HG02798 (cell line): ENCODE data around the gene ATP6AP1.

Experiments
- ATAC-seq: cut with Tn5 transposase; IDR thresholded peaks from one replicate; pipeline ENCODE4 v1.9.1; 2021; ENCODE audit warnings: mild to moderate bottlenecking; ENCODE audit not compliant: unreplicated experiment, poor library complexity

The ATP6AP1 gene

GRCh38 chrX:154467556-154467955, 39.1 kb downstream of the ATP6AP1 start:
- ATAC-seq, result no peak

DNA sequence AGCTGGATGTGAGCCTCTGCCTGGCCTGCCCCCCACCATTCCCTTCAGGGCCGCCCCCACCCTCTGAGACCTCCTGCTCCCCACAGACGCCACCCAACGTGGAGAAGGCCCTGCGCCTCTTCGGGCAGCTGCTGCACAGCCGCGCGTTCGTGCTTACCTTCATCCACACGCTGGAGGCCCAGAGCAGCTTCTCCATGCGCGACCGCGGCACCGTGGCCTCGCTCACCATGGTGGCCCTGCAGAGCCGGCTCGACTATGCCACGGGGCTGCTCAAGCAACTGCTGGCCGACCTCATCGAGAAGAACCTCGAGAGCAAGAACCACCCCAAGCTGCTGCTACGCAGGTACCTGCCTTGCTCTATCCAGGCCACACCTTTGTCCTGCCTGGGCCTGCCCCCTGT, 39.7 kb downstream of the ATP6AP1 start:
- no peak for ATAC-seq

- ATAC-seq, result no peak
These were observed 40.6 kb downstream of the ATP6AP1 start for GRCh38 chrX:154469114-154469513.

DNA sequence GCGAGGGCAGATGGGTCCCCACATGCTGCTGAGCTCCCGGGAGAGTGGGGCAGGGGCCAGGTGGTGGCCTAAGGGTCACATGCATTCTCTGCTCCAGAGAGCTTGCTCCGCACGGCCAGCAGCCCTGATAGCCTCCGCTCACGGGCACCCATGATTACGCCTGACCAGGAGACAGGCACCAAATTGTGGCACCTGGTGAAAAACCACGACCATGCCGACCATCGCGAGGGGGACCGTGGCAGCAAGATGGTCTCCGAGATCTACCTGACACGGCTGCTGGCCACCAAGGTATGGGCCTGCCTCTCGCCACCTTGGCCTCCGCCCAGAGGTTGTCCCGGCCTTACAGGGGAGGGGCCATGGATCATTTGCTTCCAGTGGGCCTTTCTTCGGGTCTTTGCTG, 41.4 kb downstream of the ATP6AP1 start:
- no peak for ATAC-seq

DNA sequence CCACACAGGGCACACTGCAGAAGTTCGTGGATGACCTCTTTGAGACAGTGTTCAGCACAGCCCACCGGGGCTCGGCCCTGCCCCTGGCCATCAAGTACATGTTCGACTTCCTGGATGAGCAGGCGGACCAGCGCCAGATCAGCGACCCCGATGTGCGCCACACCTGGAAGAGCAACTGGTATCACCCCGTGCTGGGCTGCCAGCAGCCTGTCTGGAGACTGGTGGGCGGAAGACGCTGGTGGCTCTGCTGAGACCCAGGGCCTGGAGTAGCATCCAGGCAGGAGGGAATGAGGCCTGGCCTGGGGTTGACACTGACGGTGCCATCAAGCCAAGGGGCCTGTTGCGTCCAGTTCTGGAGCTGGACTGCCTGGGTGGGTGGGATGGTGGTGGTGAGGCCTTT, 42.0 kb downstream of the ATP6AP1 start:
- ATAC-seq, result no peak

DNA sequence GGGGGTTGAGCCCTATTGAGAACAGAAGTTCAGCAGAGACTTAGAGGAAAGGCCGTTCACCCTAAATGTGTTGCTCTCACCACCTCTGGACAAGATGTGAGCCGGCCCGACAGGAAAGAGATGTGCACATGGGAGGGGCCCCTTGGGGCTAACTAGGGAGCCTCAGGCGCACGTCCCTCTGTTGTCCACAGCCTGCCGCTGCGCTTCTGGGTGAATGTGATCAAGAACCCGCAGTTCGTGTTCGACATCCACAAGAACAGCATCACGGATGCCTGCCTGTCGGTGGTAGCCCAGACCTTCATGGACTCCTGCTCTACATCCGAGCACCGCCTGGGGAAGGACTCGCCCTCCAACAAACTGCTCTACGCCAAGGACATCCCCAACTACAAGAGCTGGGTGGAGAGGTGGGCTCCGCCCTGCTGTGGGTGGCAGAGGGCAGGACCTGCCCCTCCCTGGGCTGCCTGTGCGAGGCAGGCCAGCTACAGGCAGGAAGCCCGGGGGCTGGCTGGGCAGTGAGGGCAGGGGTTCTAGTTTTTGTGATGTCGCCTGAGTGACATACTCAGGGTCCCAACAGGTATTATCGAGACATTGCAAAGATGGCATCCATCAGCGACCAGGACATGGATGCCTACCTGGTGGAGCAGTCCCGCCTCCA, 42.6 kb downstream of the ATP6AP1 start:
- no peak for ATAC-seq

GRCh38 chrX:154471839-154472684, 43.6 kb downstream of the ATP6AP1 start:
- ATAC-seq, result no peak

DNA sequence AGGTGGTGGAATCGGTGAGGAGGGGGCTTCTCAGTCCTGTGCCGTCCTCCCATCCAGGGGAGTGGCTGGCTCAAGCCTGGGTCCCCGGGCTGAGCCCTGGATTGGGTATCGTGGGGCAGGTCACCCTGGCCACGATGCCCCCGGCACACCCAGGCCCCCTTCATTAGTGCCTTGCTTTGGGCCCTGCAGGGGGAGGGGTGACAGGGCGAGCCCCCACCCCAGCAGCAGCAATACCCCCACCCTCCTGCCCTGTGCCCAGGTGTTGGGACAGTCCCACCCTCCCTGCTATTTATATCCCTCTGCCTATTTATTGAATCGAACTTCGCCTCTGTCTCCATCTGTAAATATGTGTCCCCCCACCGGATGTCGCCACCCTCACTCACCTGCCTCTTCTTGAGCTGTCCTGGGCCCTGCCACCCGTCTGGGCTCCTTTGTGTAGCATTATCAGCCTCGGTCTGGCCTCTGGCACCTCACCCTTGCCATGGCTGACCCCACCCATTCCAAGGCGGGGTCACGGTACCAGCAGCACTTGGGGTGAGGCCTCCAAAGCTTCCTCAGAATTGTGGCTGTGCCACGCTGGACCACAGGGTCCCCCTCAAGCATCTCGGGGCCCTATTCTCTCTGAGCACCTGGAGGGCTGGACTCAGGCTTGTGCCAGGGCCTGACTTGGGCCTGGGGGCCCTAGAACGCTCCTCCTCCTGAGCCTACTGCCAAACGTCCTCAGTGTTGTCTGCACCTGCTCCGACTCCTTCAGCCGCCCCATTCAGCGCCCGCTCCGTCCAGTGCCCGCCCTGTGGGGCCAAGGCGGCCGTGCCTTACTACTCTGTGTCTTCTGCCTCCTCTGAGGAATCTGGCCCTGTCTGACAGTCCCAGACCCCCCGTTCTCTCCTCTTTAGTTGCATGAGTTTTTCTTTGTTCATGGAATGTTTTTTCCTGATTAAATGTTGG, 44.5 kb downstream of the ATP6AP1 start:
- no peak for ATAC-seq

GRCh38 chrX:154473683-154474082, 45.2 kb downstream of the ATP6AP1 start:
- ATAC-seq, result no peak

DNA sequence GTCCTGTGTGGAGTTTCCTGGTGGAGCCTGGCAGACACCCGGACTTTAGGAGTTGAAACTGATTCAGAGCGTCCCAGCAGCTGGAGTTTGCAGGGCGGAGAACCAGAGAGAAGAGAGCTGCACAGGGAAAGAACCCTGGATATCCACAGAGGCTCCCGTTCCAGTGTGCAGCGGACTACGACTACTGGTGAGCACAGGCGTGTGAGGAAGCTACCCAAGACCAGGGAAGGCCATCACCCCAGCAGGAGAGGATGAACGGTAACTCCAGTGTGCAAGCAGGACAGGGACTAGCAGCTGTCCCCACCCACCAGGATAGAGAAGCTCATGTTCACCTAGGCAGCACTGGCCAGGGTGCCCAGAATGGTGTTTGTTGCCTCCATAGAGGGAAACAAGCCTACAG, 48.3 kb downstream of the ATP6AP1 start:
- no peak for ATAC-seq

GRCh38 chrX:154477891-154478477, 49.5 kb downstream of the ATP6AP1 start:
- ATAC-seq, result no peak

DNA sequence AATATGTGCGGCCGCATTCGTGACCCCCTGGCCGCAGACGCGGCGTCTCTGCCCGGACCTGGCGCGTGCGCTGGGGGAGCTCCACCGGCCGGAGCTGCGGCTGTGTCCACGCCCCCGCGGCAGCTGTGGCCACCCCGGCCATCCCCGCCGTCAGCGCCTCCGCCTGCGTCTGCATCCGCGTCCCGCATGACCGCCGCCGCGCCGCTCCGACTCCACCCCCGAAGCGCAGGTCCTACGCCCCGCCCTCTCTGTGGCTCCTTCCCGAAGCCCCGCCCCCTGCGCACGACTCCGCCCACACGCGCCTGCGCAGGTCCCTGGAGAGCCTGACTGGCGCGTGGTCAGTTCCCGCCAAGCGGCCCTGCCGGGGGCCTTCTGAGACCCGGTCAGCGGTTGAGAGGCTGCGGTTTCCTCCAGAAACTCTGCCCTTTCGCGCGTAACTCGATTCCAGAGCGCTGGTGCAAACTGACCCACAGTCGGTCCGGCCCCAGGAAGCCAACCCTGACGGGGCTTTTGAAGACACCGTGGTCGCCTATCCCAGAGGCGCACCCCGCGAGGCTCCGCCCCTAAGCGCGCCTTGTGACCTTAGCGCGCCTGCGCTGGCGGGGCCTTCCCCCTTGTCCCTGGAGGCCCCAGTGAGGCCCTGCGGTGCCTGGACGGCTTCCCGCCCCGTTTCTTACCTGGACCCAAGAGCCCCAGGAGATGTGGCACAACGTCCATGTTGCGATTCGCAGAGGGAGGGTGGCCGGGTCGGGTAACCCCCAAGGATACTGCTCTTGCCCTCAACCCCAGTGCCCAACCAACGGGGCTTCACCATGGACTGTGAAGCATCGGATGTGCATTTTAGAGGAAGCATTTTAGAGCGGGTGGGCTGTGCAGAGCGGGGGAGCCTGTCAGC, 50.5 kb downstream of the ATP6AP1 start, which contains the start of gene LAGE3:
TSS of gene LAGE3 (minus strand) at position 554 of the 895 bp plus-strand sequence. CDS start at position 188, 366 bp downstream.
- peak; percentile 94 for ATAC-seq

DNA sequence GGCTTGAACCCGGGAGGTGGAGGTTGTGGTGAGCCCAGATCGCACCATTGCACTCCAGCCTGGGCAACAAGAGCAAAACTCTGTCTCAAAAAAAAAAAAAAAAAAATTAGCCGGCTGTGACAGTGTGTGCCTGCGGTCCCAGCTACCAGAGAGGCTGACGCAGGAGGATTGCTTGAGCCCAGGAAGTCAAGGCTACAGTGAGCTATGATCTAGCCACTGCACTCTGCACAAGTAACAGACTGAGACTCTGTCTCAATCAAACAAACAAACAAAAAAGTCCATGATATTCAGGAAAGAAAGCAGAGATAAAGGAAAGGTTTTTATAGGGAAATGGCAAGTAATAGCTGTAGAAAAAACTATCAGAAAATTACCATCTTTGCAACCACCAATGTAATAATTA, 52.7 kb downstream of the ATP6AP1 start:
- no peak for ATAC-seq

DNA sequence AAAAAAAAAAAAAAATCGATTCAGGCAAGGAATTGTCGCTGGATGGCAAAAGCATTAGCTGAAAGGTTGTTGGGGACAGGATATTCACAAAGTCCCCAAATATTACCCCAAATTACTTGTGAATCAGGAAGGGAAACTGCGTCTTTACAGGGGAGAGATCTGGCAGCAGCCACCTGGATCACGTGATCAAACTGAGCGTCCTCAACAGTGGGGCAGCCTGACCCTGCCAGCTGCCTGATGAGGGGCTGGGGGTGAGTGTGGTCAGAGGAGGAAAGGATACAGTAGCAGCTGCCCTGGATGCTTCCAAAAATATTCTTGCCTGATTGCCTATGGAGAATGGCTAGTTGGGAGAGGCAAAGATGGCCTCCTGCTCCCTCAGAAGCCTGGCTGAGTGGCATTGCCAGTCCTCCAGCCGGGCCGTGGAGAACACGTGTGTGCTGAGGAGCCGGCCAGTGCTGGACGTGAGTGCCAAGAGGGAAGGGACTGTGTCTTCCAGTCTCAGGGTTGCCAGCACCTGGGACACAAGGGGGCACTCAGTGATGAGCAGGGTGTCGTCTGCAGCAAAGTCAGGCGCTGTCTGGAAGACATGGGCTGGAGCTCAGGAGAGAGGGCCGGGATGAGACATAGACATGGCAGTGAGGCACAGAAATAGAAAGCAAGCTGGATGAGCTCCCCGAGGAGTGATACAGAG, 53.6 kb downstream of the ATP6AP1 start:
- no peak for ATAC-seq

DNA sequence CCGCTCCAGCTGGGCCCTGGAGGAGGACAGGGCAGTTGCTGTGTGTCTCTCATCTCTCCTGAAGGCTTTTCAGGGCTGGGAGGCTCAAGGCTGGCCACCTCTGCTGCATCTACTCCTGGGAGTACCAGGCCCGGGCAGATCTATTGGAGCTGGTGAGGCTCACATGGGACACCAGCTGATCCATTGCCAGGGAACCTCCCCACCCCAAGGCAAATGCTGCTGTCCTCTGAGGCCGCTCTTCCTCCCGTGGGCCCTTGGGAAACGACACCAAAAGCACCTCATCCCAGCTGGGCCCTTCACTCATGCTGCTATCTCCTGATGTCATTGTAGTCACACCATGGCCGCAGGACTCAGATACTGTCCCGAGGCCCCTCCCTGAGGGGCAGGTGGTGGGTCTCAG, 54.3 kb downstream of the ATP6AP1 start:
- no peak for ATAC-seq

- ATAC-seq, result no peak
These were observed 54.8 kb downstream of the ATP6AP1 start for GRCh38 chrX:154483325-154483724.

GRCh38 chrX:154484255-154485149, 56.0 kb downstream of the ATP6AP1 start:
- no peak for ATAC-seq
